OCI-LY7 (cell line): ENCODE data around the gene CHD5. TPM values are rescaled to one million over a fixed set of nuclear protein-coding genes. Genes with fewer than 3 reads are reported as not detected.

Experiments
- BruUV-seq: library from RNA; stranded (reverse); fragments of 400-500 nt; replicated peaks from 2 replicates; lab custom pipeline; 2021; lab: Mats Ljungman, UMichigan
- CTCF ChIA-PET: fragments of 300-600 bp; sonication (Branson Sonifier 250); formaldehyde crosslinking; loops from one replicate; lab custom pipeline; 2022; ENCODE audit warnings: antibody characterized with exemption; ENCODE audit not compliant: unreplicated experiment; lab: Charles Lee
- POLR2A ChIA-PET: fragments of 300-600 bp; sonication (Branson Sonifier 250); formaldehyde crosslinking; loops from one replicate; lab custom pipeline; 2022; ENCODE audit warnings: antibody characterized with exemption; lab: Charles Lee
- DNase-seq: peaks from one replicate; pipeline ENCODE4 v3.0.0-alpha.2; 2015; ENCODE audit warnings: low spot score
- H2AFZ ChIP-seq: fragments of 200-600 bp; sonication (generic), shearing (Covaris generic); 2 replicates; pipeline ENCODE4 v1.6.1; 2014; ENCODE audit warnings: mild to moderate bottlenecking, antibody characterized with exemption, low read length, moderate library complexity
- H3K27ac ChIP-seq: fragments of 200-600 bp; sonication (generic); 2 replicates; pipeline ENCODE4 v1.5.1; 2014; ENCODE audit warnings: mixed run types, low read depth, mild to moderate bottlenecking, moderate library complexity, low read length, inconsistent platforms; ENCODE audit not compliant: poor library complexity, severe bottlenecking
- H3K36me3 ChIP-seq: fragments of 200-600 bp; sonication (generic); 2 replicates; pipeline ENCODE4 v1.6.1; 2014; ENCODE audit warnings: mild to moderate bottlenecking, antibody characterized with exemption, low read length, moderate library complexity, mixed read lengths; ENCODE audit not compliant: insufficient read depth
- H3K4me1 ChIP-seq: fragments of 200-600 bp; sonication (generic); 2 replicates; pipeline ENCODE4 v1.5.1; 2014; ENCODE audit warnings: mild to moderate bottlenecking, low read length; ENCODE audit not compliant: insufficient read depth, poor library complexity, severe bottlenecking
- H3K4me2 ChIP-seq: fragments of 200-600 bp; sonication (generic); 2 replicates; pipeline ENCODE4 v1.6.1; 2014; ENCODE audit warnings: mild to moderate bottlenecking, low read length
- H3K4me3 ChIP-seq: fragments of 200-600 bp; sonication (generic); 2 replicates; pipeline ENCODE4 v1.5.1; 2014; ENCODE audit warnings: mild to moderate bottlenecking, low read depth, low read length; ENCODE audit not compliant: poor library complexity, severe bottlenecking
- H3K79me2 ChIP-seq: fragments of 200-600 bp; sonication (generic); 2 replicates; pipeline ENCODE4 v1.6.1; 2016; ENCODE audit warnings: low read depth, mild to moderate bottlenecking, low read length, moderate library complexity, mixed read lengths; ENCODE audit not compliant: insufficient read depth
- H3K9me2 ChIP-seq: fragments of 200-600 bp; sonication (generic); 2 replicates; pipeline ENCODE4 v1.6.1; 2016; ENCODE audit warnings: mild to moderate bottlenecking, low read length, mixed read lengths; ENCODE audit not compliant: insufficient read depth
- H3K9me3 ChIP-seq: fragments of 200-600 bp; sonication (generic); 2 replicates; pipeline ENCODE4 v1.6.1; 2014; ENCODE audit warnings: mild to moderate bottlenecking, mixed run types, low read length, mixed read lengths
- H4K20me1 ChIP-seq: fragments of 200-600 bp; sonication (generic); 2 replicates; pipeline ENCODE4 v1.6.1; 2014; ENCODE audit warnings: mild to moderate bottlenecking, antibody characterized with exemption, low read length, moderate library complexity, mixed read lengths; ENCODE audit not compliant: insufficient read depth
- EZH2phosphoT487 ChIP-seq: fragments of 200-600 bp; sonication (generic); IDR thresholded peaks from 2 replicates; pipeline ENCODE4 v1.6.1; 2018; ENCODE audit warnings: low read depth, borderline replicate concordance, mild to moderate bottlenecking, mixed run types, antibody characterized with exemption, low read length, moderate library complexity, mixed read lengths
- intact Hi-C: fragments of 100-400 bp; cut with micrococcal nuclease; formaldehyde crosslinking; loops from one replicate; pipeline ENCODE4 v1.10.0; 2022; ENCODE audit not compliant: unreplicated experiment
- total RNA-seq, 2 experiments: library from RNA; depleted of rRNA in 1 of 2; stranded (reverse); fragments of >200 nt in 1 of 2; shearing (Covaris generic) in 1 of 2; gene quantifications; 2 replicates each; pipeline ENCODE4 v1.2.3, GENCODE V29; 2014 to 2022
- TF ChIP-seq, protein P1 (sequence below): fragments of 200-600 bp; sonication (generic); conservative IDR thresholded peaks from 2 replicates; pipeline ENCODE4 v1.5.1; 2014; ENCODE audit warnings: mild to moderate bottlenecking, antibody characterized with exemption, low read length, moderate library complexity, mixed read lengths

The CHD5 gene
- total RNA-seq, 2 experiments from 2014 or later = 0.19 to 0.38 TPM

DNA sequence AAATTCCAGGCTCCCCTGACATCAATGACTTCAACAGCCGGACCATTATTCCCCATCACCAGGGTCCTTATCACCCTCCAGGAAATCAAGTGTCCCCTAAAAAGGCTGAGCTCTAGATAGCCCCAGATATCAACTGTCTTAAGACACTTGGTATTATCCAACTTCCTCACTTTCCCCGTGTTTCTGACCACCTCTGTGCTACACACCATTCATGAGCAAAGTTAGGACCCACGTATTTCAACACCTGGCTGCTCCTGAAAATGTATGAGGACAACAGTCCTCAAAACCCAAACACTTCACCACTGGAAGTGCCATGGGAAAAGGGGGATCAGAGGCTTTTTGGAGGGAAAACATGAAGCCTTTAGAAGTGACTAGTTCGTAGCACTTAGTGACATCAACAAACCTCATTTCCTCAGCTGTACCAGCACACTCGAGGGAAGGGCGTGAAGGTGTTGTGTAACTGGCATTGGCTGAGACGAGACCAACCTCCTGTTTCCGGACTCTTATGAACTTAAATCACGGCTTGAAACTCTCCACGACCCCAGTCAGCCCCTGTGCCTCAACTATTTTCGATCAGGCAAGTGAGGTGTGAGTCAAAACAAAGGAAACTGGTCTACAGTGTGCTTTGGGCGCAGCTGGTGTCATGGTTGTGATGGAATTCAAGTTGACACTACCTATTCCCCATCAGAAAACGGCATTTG is 4.1 kb upstream of the CHD5 start:
- H3K27ac ChIP-seq = no peak overlapping the region
- ChIA-PET POLR2A (no interaction called here), CTCF (no interaction called here)
- no peaks in the 10 kb centered on the region for H3K9me3 ChIP-seq
- peaks cover 49% of the 10 kb centered on the region for H3K36me3 ChIP-seq
- H4K20me1 ChIP-seq = 0 out of 2 replicates have a peak, but pooled peaks cover 4% of the 10 kb centered on the region
- TF ChIP-seq, protein P1, sequence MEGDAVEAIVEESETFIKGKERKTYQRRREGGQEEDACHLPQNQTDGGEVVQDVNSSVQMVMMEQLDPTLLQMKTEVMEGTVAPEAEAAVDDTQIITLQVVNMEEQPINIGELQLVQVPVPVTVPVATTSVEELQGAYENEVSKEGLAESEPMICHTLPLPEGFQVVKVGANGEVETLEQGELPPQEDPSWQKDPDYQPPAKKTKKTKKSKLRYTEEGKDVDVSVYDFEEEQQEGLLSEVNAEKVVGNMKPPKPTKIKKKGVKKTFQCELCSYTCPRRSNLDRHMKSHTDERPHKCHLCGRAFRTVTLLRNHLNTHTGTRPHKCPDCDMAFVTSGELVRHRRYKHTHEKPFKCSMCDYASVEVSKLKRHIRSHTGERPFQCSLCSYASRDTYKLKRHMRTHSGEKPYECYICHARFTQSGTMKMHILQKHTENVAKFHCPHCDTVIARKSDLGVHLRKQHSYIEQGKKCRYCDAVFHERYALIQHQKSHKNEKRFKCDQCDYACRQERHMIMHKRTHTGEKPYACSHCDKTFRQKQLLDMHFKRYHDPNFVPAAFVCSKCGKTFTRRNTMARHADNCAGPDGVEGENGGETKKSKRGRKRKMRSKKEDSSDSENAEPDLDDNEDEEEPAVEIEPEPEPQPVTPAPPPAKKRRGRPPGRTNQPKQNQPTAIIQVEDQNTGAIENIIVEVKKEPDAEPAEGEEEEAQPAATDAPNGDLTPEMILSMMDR = no peak
- no peak for TF ChIP-seq EZH2phosphoT487
- H3K9me2 ChIP-seq = no peaks in the 10 kb centered on the region
- no peak overlapping the region for H3K4me3 ChIP-seq
- no peak for DNase-seq
- intact Hi-C loops = no loop called here
- H3K4me2 ChIP-seq = no peak overlapping the region
- H3K79me2 ChIP-seq = peaks cover 20% of the 10 kb centered on the region
- H2AFZ ChIP-seq = no peak overlapping the region
- H3K4me1 ChIP-seq = no peaks in the 10 kb centered on the region
- no TSS peak for BruUV-seq

DNA sequence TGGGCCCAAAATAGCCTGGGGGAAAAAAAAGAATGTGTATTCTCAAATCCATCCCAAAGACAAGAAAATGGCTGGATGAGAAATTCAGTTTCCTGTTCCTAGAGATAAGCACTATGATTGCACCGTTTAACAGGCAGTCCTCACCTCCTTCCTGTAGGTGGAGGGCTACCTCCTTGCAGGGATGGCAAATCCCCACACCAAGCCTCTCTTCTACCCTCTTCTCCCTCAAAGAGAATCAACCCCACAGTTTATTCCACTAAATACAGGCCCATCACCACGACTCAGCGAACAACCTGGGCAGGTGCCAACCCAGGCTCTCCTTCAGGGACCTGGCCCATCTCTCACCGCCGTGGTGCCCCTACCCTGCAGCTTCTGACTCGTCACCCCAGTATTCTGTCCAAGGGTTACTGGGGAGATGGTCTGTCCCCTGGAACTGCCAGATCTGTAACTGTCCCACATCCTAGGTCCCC is 3.4 kb upstream of the CHD5 start:
- intact Hi-C loops = no loop called here
- Histone ChIP-seq H3K36me3 (peaks cover 42% of the 10 kb centered on the region), H3K4me3 (no peak overlapping the region), H3K27ac (no peak overlapping the region), H3K9me2 (no peaks in the 10 kb centered on the region), H4K20me1 (0 out of 2 replicates have a peak, but pooled peaks cover 4% of the 10 kb centered on the region), H2AFZ (no peak overlapping the region), H3K9me3 (no peaks in the 10 kb centered on the region), H3K4me1 (no peaks in the 10 kb centered on the region), H3K79me2 (peaks cover 13% of the 10 kb centered on the region; the same call in 1 of the 2 replicates), H3K4me2 (no peak overlapping the region)
- peak; percentile 15 for DNase-seq
- CTCF ChIA-PET = no interaction called here
- no TSS peak for BruUV-seq
- POLR2A ChIA-PET = no interaction called here
- no peak for TF ChIP-seq EZH2phosphoT487
- TF ChIP-seq, protein P1 = 0 out of 2 replicates have a peak, but pooled peaks have one; percentile 26

DNA sequence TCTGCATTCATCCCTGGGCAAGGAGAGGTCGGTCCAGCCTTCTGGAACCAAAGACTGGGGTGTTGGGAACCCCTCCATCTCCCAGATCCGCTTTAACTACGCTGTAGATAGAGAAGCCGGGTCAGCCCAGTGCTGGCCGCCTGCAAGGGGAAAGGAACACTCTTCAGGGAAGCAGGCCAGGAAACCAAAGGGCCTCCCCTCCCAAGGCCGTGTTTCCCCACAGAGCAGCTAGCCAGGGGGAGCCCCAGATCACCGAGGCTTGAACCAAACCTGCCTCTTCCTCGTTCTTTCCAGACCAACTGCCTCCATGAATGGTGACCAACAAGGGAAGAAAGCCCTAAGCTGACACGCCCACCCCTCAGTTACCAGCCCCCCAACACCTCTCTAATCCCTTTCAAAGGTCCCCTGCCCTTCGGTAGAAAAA is 1.2 kb upstream of the CHD5 start:
- Histone ChIP-seq H3K4me3 (no peak overlapping the region), H4K20me1 (no peaks in the 10 kb centered on the region), H3K4me1 (no peaks in the 10 kb centered on the region), H3K79me2 (no peaks in the 10 kb centered on the region), H3K4me2 (no peak overlapping the region), H3K9me2 (no peaks in the 10 kb centered on the region), H2AFZ (no peak overlapping the region), H3K36me3 (peaks cover 21% of the 10 kb centered on the region), H3K9me3 (no peaks in the 10 kb centered on the region), H3K27ac (no peak overlapping the region)
- TF ChIP-seq, protein P1 = no peak
- no peak for TF ChIP-seq EZH2phosphoT487
- DNase-seq = no peak
- intact Hi-C loops = no loop called here
- ChIA-PET CTCF (no interaction called here), POLR2A (no interaction called here)
- BruUV-seq = no TSS peak
